Caco-2 (cell line): ENCODE results near the gene EMC1. TPM values are rescaled to one million over a fixed set of nuclear protein-coding genes. Genes with fewer than 3 reads are reported as not detected.

Source experiments
- BruUV-seq: library from RNA; stranded (reverse); fragments of 400-500 nt; replicated peaks from 2 replicates; lab custom pipeline; 2021; lab: Mats Ljungman, UMichigan
- CTCF ChIA-PET: fragments of 300-600 bp; sonication (Branson Sonifier 250); formaldehyde crosslinking; loops from one replicate; lab custom pipeline; 2022; ENCODE audit warnings: antibody characterized with exemption; lab: Charles Lee
- POLR2A ChIA-PET: fragments of 300-600 bp; sonication (Branson Sonifier 250); formaldehyde crosslinking; loops from one replicate; lab custom pipeline; 2022; ENCODE audit warnings: antibody characterized with exemption; lab: Charles Lee
- DNase-seq, 2 experiments: peaks; one replicate each; pipeline versions ENCODE4 v3.0.0 to v3.0.0-alpha.2; 2020 to 2022
- H3K27me3 ChIP-seq: replicated peaks from 2 replicates; pipeline ENCODE4 v1.6.0; 2011; ENCODE audit warnings: low read length; ENCODE audit not compliant: control insufficient read depth, insufficient read depth
- H3K36me3 ChIP-seq: 2 replicates; pipeline ENCODE4 v1.5.1; 2011; ENCODE audit warnings: low read length; ENCODE audit not compliant: control insufficient read depth, insufficient read depth
- H3K4me1 ChIP-seq: fragments of 250-450 bp; sonication (Bioruptor Pico); 2 replicates; pipeline ENCODE4 v1.5.1; 2020; ENCODE audit warnings: mild to moderate bottlenecking
- H3K4me3 ChIP-seq: 2 replicates; pipeline ENCODE4 v1.5.1; 2011; ENCODE audit warnings: low read depth, mild to moderate bottlenecking, control low read depth, low read length
- H3K9me3 ChIP-seq: fragments of 250-450 bp; sonication (Bioruptor Pico); 2 replicates; pipeline ENCODE4 v1.5.1; 2020; ENCODE audit warnings: mild to moderate bottlenecking, moderate library complexity
- H3K27ac Mint-ChIP-seq: one replicate; pipeline ENCODE4 v1.8.0; 2022; ENCODE audit warnings: mixed read lengths; ENCODE audit not compliant: unreplicated experiment
- H3K27me3 Mint-ChIP-seq: one replicate; pipeline ENCODE4 v1.8.0; 2022; ENCODE audit warnings: mixed read lengths; ENCODE audit not compliant: insufficient read depth, unreplicated experiment
- H3K36me3 Mint-ChIP-seq: one replicate; pipeline ENCODE4 v1.8.0; 2022; ENCODE audit warnings: mild to moderate bottlenecking, mixed read lengths; ENCODE audit not compliant: insufficient read depth, unreplicated experiment
- H3K4me1 Mint-ChIP-seq: one replicate; pipeline ENCODE4 v1.8.0; 2022; ENCODE audit warnings: low read depth, mixed read lengths; ENCODE audit not compliant: unreplicated experiment
- H3K4me3 Mint-ChIP-seq: one replicate; pipeline ENCODE4 v1.8.0; 2022; ENCODE audit warnings: mild to moderate bottlenecking, moderate library complexity, mixed read lengths; ENCODE audit not compliant: unreplicated experiment
- H3K9me3 Mint-ChIP-seq: one replicate; pipeline ENCODE4 v1.8.0; 2022; ENCODE audit warnings: mixed read lengths; ENCODE audit not compliant: unreplicated experiment
- intact Hi-C: fragments of 100-400 bp; cut with micrococcal nuclease; formaldehyde crosslinking; loops from one replicate; pipeline ENCODE4 v1.10.0; 2022; ENCODE audit not compliant: unreplicated experiment
- total RNA-seq: library from RNA; stranded (reverse); gene quantifications from 2 replicates; pipeline ENCODE4 v1.2.3, GENCODE V29; 2022
- TF ChIP-seq, protein P1 (sequence below), 2 experiments: fragments of 200-600 bp in 1 of 2; IDR thresholded peaks; 1 replicate in 1 of 2; 2 replicates in 1 of 2; pipeline versions ENCODE4 v1.5.1 to v1.8.0; 2011 to 2022; ENCODE audit warnings: antibody characterized with exemption in 1 of 2, control low read depth in 1 of 2, inconsistent platforms in 1 of 2, low read depth in 1 of 2, low read length in 1 of 2, mild to moderate bottlenecking in 1 of 2, moderate library complexity in 1 of 2; ENCODE audit not compliant: insufficient read depth in 1 of 2, severe bottlenecking in 1 of 2, unreplicated experiment in 1 of 2

EMC1 gene
- total RNA-seq, 1 experiment from 2014 or later = 51.5 TPM

DNA sequence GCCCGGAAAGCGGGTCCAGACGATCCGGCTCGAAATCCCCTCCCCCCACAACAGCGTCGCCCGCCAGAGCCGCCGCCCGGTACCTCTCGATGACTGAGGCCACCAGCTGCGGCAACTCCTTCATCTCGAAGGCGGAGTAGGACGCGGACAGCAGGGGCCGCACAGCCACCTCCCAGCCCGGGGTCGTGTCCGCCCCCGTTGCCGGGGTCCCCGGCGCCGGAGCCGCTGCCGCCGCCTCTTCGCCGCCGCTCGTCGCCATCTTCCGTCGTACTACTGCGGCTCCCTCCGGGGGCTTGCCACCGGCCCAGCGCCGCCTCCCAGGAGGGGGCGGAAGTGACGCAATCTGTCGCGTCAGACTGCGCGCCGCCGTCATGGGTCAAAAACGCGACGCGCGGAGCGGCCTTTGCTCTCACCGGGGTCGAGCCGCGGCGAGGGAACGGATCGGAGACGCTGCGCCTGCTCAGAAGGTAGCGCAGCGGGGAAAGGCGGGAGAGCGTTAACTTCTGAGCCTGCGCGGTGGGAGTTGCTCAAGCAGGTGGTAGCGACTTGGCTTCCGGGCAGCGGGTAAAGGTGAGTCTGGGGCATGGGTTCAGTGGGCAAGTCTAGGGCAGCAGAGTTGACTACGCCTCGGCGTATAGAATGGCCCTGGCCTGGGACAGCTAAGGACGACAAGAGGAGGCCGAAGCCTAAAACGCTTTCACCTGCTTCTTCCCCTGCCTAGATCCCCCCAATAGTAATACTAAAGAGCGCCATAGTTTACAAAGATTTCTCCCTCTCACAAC, 41.1 kb downstream of the EMC1 start, which contains the start of gene UBR4:
Gene UBR4, minus strand, starts transcription at position 277 of the 782 bp plus-strand sequence. Its CDS starts 18 bp downstream, at position 259.
- TF ChIP-seq, protein P1, sequence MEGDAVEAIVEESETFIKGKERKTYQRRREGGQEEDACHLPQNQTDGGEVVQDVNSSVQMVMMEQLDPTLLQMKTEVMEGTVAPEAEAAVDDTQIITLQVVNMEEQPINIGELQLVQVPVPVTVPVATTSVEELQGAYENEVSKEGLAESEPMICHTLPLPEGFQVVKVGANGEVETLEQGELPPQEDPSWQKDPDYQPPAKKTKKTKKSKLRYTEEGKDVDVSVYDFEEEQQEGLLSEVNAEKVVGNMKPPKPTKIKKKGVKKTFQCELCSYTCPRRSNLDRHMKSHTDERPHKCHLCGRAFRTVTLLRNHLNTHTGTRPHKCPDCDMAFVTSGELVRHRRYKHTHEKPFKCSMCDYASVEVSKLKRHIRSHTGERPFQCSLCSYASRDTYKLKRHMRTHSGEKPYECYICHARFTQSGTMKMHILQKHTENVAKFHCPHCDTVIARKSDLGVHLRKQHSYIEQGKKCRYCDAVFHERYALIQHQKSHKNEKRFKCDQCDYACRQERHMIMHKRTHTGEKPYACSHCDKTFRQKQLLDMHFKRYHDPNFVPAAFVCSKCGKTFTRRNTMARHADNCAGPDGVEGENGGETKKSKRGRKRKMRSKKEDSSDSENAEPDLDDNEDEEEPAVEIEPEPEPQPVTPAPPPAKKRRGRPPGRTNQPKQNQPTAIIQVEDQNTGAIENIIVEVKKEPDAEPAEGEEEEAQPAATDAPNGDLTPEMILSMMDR (IDR thresholded peaks at IDR 0.05; ENCODE audit: insufficient read depth in 1 of 2, low read depth in 1 of 2, low read length in 1 of 2, severe bottlenecking in 1 of 2, unreplicated experiment in 1 of 2) = no peak
- Mint-ChIP-seq H3K9me3 (no peaks in the 10 kb centered on the region), H3K4me3 (peak within 1 kb of the TSS; percentile 92), H3K36me3 (peaks cover 73% of the 10 kb centered on the region), H3K4me1 (peaks cover 20% of the 10 kb centered on the region), H3K27me3 (no peaks in the 10 kb centered on the region), H3K27ac (peak within 1 kb of the TSS; percentile 90)
- peaks cover 28% of the 10 kb centered on the region for H3K4me1 ChIP-seq
- intact Hi-C loops = loop anchor here (5.0 kb wide), 1 partner anchor 33 kb away; no protein-coding TSS in a partner anchor
- H3K27me3 ChIP-seq = no peaks in the 10 kb centered on the region
- no peaks in the 10 kb centered on the region for H3K36me3 ChIP-seq
- H3K4me3 ChIP-seq = peak within 1 kb of the TSS; percentile 95
- ChIA-PET POLR2A (interaction anchor here (1.2 kb wide), 1 partner anchor 14 kb away, joined by 7 read pairs; no protein-coding TSS in a partner anchor), CTCF (interaction anchor here (1.7 kb wide), 1 partner anchor 30 kb away, joined by 4 read pairs; no protein-coding TSS in a partner anchor)
- H3K9me3 ChIP-seq = no peaks in the 10 kb centered on the region
- no TSS peak for BruUV-seq
- DNase-seq = peak; percentile 95

DNA sequence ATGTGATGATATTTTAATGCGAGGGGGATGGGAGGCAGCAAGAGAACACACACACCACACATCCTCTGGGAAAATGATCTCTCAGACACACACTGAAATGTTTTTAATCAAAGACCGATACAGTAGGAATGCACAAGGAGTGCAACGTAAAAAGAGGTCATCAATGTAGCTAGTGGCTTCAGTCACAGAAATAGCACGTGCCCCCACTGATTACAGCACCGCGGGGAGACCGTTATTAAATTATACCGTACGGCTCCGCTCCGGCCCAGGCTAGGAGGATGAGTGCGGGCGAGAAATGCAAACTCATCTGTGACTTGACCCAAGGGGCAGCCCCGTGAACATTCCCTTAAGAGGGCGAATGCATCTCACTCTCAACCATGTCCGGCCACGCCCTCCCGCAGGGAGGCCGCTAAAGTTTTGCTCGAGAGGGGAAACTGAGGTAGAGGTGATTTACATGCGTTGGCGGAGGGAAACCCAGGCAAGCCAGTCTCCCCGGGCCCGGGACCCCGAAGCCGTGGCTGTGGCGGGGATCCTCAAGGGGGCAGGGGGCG, 41.8 kb downstream of the EMC1 start:
- H3K27me3 Mint-ChIP-seq = no peaks in the 10 kb centered on the region
- peaks cover 73% of the 10 kb centered on the region for H3K36me3 Mint-ChIP-seq
- no peaks in the 10 kb centered on the region for H3K9me3 ChIP-seq
- H3K27ac Mint-ChIP-seq = peak overlapping the region; percentile 90
- H3K4me3 Mint-ChIP-seq = peak overlapping the region; percentile 92
- CTCF ChIA-PET = no interaction called here
- no peaks in the 10 kb centered on the region for H3K36me3 ChIP-seq
- intact Hi-C loops = no loop called here
- peaks cover 35% of the 10 kb centered on the region for H3K4me1 ChIP-seq
- H3K27me3 ChIP-seq = no peaks in the 10 kb centered on the region
- peak in 1 of 2 experiments; percentile 41 for DNase-seq
- TF ChIP-seq, protein P1 (IDR thresholded peaks at IDR 0.05; ENCODE audit: insufficient read depth in 1 of 2, low read depth in 1 of 2, low read length in 1 of 2, severe bottlenecking in 1 of 2, unreplicated experiment in 1 of 2) = no peak
- no TSS peak for BruUV-seq
- H3K4me3 ChIP-seq = peak overlapping the region; percentile 95
- POLR2A ChIA-PET = interaction anchor here (0.8 kb wide), 1 partner anchor 14 kb away, joined by 3 read pairs; no protein-coding TSS in a partner anchor
- peaks cover 26% of the 10 kb centered on the region for H3K4me1 Mint-ChIP-seq
- H3K9me3 Mint-ChIP-seq = no peaks in the 10 kb centered on the region

DNA sequence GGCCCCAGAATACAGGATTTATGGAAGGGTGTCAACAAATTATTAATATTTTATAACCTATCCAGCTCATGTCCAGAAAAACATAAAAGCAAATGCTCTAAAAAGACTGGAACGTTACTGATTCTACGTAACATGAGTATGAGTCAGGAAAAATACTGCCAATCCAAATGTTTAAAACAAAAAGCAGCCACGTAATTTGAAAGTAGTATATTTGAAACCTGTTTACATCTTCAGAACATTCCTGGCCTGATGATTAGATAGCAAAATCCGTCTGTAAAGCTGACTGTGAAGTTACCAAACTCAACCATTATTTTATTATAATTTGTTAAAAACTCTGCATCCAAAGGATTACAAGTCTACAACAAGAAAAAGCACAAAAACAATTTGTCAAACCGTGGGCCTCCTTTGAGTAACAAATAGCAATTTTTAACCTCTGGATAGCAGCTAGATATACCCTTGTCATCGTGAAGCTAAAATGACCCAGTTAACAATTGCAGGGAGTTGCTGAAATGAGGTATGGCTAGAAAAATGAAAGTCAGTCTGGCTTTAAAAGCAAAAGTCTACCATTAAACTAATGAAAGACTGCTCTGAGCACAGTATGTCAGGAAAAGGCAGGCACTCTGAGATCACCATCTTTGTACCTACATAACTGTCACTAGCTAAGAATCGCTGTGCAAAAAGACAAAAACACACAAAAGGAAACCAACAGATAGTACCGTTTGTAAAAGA, 42.5 kb downstream of the EMC1 start:
- Mint-ChIP-seq H3K27me3 (no peaks in the 10 kb centered on the region), H3K4me1 (peaks cover 31% of the 10 kb centered on the region), H3K27ac (peak overlapping the region; percentile 90), H3K36me3 (peaks cover 67% of the 10 kb centered on the region), H3K4me3 (peak overlapping the region; percentile 92), H3K9me3 (no peaks in the 10 kb centered on the region)
- Histone ChIP-seq H3K9me3 (no peaks in the 10 kb centered on the region), H3K36me3 (no peaks in the 10 kb centered on the region), H3K4me1 (peaks cover 41% of the 10 kb centered on the region), H3K27me3 (no peaks in the 10 kb centered on the region), H3K4me3 (peak overlapping the region; percentile 95)
- ChIA-PET CTCF (interaction anchor here (1.3 kb wide), 1 partner anchor 29 kb away, joined by 3 read pairs; no protein-coding TSS in a partner anchor), POLR2A (interaction anchor here (0.8 kb wide), 1 partner anchor 13 kb away, joined by 3 read pairs; no protein-coding TSS in a partner anchor)
- intact Hi-C loops = no loop called here
- TF ChIP-seq, protein P1 (IDR thresholded peaks at IDR 0.05; ENCODE audit: insufficient read depth in 1 of 2, low read depth in 1 of 2, low read length in 1 of 2, severe bottlenecking in 1 of 2, unreplicated experiment in 1 of 2) = no peak
- BruUV-seq = TSS peak; percentile 34
- no peak for DNase-seq
